Measurements from ENCODE around the gene JAKMIP1. TPM values are rescaled to one million over a fixed set of nuclear protein-coding genes. Genes with fewer than 3 reads are reported as not detected.

The JAKMIP1 gene
- total RNA-seq, 1 experiment from 2014 or later, result not detected

- TF ChIP-seq REST (IDR thresholded peaks at IDR 0.05; ENCODE audit: insufficient read depth in 1 of 2, low read depth in 2 of 2, low read length in 1 of 2) (no peak), TCF7L2 (IDR thresholded peaks at IDR 0.05; ENCODE audit: low read depth, low read length) (no peak), POLR2AphosphoS5 (IDR thresholded peaks at IDR 0.05; ENCODE audit: low read depth, low read length) (no peak), SIN3A (IDR thresholded peaks at IDR 0.05; ENCODE audit: borderline replicate concordance, insufficient read depth, low read depth, low read length) (no peak), CTCF (IDR thresholded peaks at IDR 0.05) (no peak)
- in situ Hi-C loops (cut with HindIII; ENCODE audit: low pct_unique_long_range_greater_than_20kb, low sequenced_read_pairs) (no loop called here), intact Hi-C loops (cut with micrococcal nuclease; ENCODE audit: unreplicated experiment) (no loop called here)
- Histone ChIP-seq H3K9me3 (ENCODE audit: control insufficient read depth, insufficient read depth, low read depth, low read length) (no peaks in the 10 kb centered on the region), H3K36me3 (ENCODE audit: control insufficient read depth, insufficient read depth, low read length) (no peaks in the 10 kb centered on the region), H3K4me1 (ENCODE audit: control insufficient read depth, insufficient read depth, low read length) (no peaks in the 10 kb centered on the region), H3K27ac (ENCODE audit: low read length) (no peak overlapping the region), H3K4me3 (ENCODE audit: low read depth in 2 of 2, low read length in 2 of 2) (no peak overlapping the region), H3K27me3 (ENCODE audit: control insufficient read depth, insufficient read depth, low read length) (no peaks in the 10 kb centered on the region)
- DNase-seq (ENCODE audit: low read depth, low spot score) (no peak), ATAC-seq (no peak)
- ChIA-PET POLR2A (no interaction called here), CTCF (no interaction called here)
- BruUV-seq (replicated peaks), result no TSS peak
Observed at GRCh38 chr4:6065166-6065565, 135.2 kb downstream of the JAKMIP1 start.

- no peak for ATAC-seq
- TF ChIP-seq REST (IDR thresholded peaks at IDR 0.05; ENCODE audit: insufficient read depth in 1 of 2, low read depth in 2 of 2, low read length in 1 of 2) (no peak), POLR2AphosphoS5 (IDR thresholded peaks at IDR 0.05; ENCODE audit: low read depth, low read length) (no peak), CTCF (IDR thresholded peaks at IDR 0.05) (no peak), SIN3A (IDR thresholded peaks at IDR 0.05; ENCODE audit: borderline replicate concordance, insufficient read depth, low read depth, low read length) (no peak), TCF7L2 (IDR thresholded peaks at IDR 0.05; ENCODE audit: low read depth, low read length) (no peak)
- CTCF ChIA-PET, result no interaction called here
Observed at GRCh38 chr4:6064383-6064782, 136.0 kb downstream of the JAKMIP1 start.

More at GRCh38 chr4:6064383-6064782, 136.0 kb downstream of the JAKMIP1 start:
- in situ Hi-C loops (cut with HindIII; ENCODE audit: low pct_unique_long_range_greater_than_20kb, low sequenced_read_pairs) (no loop called here), intact Hi-C loops (cut with micrococcal nuclease; ENCODE audit: unreplicated experiment) (no loop called here)
- H3K9me3 ChIP-seq (ENCODE audit: control insufficient read depth, insufficient read depth, low read depth, low read length), result no peaks in the 10 kb centered on the region
- no peaks in the 10 kb centered on the region for H3K27me3 ChIP-seq (ENCODE audit: control insufficient read depth, insufficient read depth, low read length)
- H3K36me3 ChIP-seq (ENCODE audit: control insufficient read depth, insufficient read depth, low read length), result no peaks in the 10 kb centered on the region
- H3K4me3 ChIP-seq (ENCODE audit: low read depth in 2 of 2, low read length in 2 of 2), result no peak overlapping the region
- BruUV-seq (replicated peaks), result no TSS peak
- no peak overlapping the region for H3K27ac ChIP-seq (ENCODE audit: low read length)
- DNase-seq (ENCODE audit: low read depth, low spot score), result no peak
- POLR2A ChIA-PET, result no interaction called here
- no peaks in the 10 kb centered on the region for H3K4me1 ChIP-seq (ENCODE audit: control insufficient read depth, insufficient read depth, low read length)
